Ovary (tissue), 9 donors: ENCODE data around the gene MED7. TPM values are rescaled to one million over a fixed set of nuclear protein-coding genes. Genes with fewer than 3 reads are reported as not detected.

Source experiments
- DNase-seq, 5 donors: peaks; one replicate each; pipeline ENCODE4 v3.0.0-alpha.2; 2019 to 2020
- H3K27ac ChIP-seq, 2 donors: fragments of 200-600 bp; one replicate each; pipeline versions ENCODE4 v1.5.1 to v1.8.0; 2019 to 2022
- H3K27me3 ChIP-seq: fragments of 200-600 bp; one replicate; pipeline ENCODE4 v1.8.0; 2022
- H3K36me3 ChIP-seq: fragments of 200-600 bp; sonication (generic); one replicate; pipeline ENCODE4 v1.5.1; 2019
- H3K4me1 ChIP-seq: one replicate; pipeline ENCODE4 v1.8.1; 2013; ENCODE audit warnings: mild to moderate bottlenecking, moderate library complexity; ENCODE audit not compliant: insufficient read depth
- H3K4me3 ChIP-seq: fragments of 200-600 bp; sonication (generic); one replicate; pipeline ENCODE4 v1.5.1; 2017
- H3K9me3 ChIP-seq, 2 donors: fragments of 200-600 bp in 1 of 2; sonication (generic) in 1 of 2; one replicate each; pipeline versions ENCODE4 v1.5.1 to v1.8.1; 2013 to 2019; ENCODE audit warnings: mild to moderate bottlenecking in 1 of 2, moderate library complexity in 1 of 2
- EP300 ChIP-seq: sonication (generic); formaldehyde crosslinking; IDR thresholded peaks from one replicate; pipeline ENCODE4 v1.6.1; 2017; ENCODE audit warnings: antibody characterized with exemption
- POLR2A ChIP-seq: fragments of 450-650 bp; IDR thresholded peaks from one replicate; pipeline ENCODE4 v1.6.1; 2017; ENCODE audit warnings: antibody characterized with exemption, mild to moderate bottlenecking, moderate library complexity
- WGBS, 3 donors: extraction: QIAGEN DNeasy Blood & Tissue Kit in 1 of 3; methylation state at CpG; one replicate each; pipeline versions ENCODE4 v1.1.5 to v1.1.7; 2013 to 2017; 5-methylcytosine and 5-hydroxymethylcytosine counted together
- intact Hi-C, 4 donors: fragments of 100-400 bp; cut with DNase I; formaldehyde crosslinking; loops; one replicate each; pipeline versions ENCODE4 v1.11.0 to v1.15.1; 2022 to 2023
- polyA plus RNA-seq, 2 donors: library from polyadenylated mRNA; stranded (reverse); fragments of 200-250 nt in 1 of 2; fragments of 350-450 nt in 1 of 2; fragmentation: Illumina TruSeq in 1 of 2; extraction: RNeasy Lipid Tissue Mini Kit (QIAGEN cat#74804) in 1 of 2; gene quantifications; one replicate each; pipeline ENCODE4 v1.2.3, GENCODE V29; 2013 to 2014
- total RNA-seq, 7 donors: library from RNA; depleted of rRNA in 2 of 7; stranded (reverse); fragments of >200 nt in 2 of 7; fragmentation: NEBNext Ultra II Directional in 3 of 7; extraction: Animal tissue kit (Norgen Biotek cat#: 25700) in 3 of 7; gene quantifications; one replicate each; pipeline versions ENCODE4 v1.1.0 to v1.2.4, GENCODE V29; 2016 to 2023
- TF ChIP-seq, protein P1 (sequence below), 3 donors: fragments of 450-650 bp in 2 of 3; fragments of 200-600 bp in 1 of 3; IDR thresholded peaks; one replicate each; pipeline versions ENCODE4 v1.5.1 to v1.8.0; 2016 to 2022; ENCODE audit warnings: antibody characterized with exemption in 3 of 3, mild to moderate bottlenecking in 1 of 3
- donor health status: DM: no; HTN: no; CAD: no; lungs with moderate emphysema.
- donor health status: DM: no; HTN: no; CAD: no.
- donor health status: Bipolar disorder and iron deficiency.
- donor health status: DM: yes; HTN: yes; CAD: no.
- donor health status: DM: no; HTN: no; CAD: no.
- donor health status: DM: yes; HTN: yes; CAD: no.

The MED7 gene
- total and polyA plus RNA-seq, 9 donors = 7.7 to 15.1 (median 11.5) TPM

DNA sequence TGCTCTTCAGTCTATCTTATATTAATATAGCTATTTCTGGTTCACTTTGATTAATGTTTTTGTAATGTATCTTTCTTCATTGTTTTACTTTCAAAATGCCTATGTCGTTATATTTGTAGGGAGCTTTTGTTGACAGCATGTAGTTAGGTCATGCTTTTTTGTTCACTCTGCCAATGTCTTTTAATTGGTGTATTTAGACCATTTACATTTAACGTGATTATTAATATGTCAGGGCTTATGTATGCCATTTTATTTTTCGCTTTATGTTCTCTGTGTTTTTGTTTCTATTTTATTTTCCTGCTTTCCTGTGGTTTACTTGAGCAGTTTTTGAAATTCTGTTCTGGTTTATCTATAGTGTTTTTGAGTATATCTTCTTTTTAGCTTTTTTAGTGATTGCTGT lies 12.6 kb upstream of the MED7 start:
- Histone ChIP-seq H3K9me3 (no peaks in the 10 kb centered on the region), H3K36me3 (no peaks in the 10 kb centered on the region), H3K27ac (no peak overlapping the region), H3K4me3 (no peak overlapping the region), H3K27me3 (no peaks in the 10 kb centered on the region), H3K4me1 (no peaks in the 10 kb centered on the region)
- intact Hi-C loops = no loop called here
- WGBS, 3 donors = 77 to 85% (median 84%) methylated on average over 3 of the region's 3 CpGs
- no peak for TF ChIP-seq EP300
- no peak for TF ChIP-seq POLR2A
- TF ChIP-seq, protein P1, sequence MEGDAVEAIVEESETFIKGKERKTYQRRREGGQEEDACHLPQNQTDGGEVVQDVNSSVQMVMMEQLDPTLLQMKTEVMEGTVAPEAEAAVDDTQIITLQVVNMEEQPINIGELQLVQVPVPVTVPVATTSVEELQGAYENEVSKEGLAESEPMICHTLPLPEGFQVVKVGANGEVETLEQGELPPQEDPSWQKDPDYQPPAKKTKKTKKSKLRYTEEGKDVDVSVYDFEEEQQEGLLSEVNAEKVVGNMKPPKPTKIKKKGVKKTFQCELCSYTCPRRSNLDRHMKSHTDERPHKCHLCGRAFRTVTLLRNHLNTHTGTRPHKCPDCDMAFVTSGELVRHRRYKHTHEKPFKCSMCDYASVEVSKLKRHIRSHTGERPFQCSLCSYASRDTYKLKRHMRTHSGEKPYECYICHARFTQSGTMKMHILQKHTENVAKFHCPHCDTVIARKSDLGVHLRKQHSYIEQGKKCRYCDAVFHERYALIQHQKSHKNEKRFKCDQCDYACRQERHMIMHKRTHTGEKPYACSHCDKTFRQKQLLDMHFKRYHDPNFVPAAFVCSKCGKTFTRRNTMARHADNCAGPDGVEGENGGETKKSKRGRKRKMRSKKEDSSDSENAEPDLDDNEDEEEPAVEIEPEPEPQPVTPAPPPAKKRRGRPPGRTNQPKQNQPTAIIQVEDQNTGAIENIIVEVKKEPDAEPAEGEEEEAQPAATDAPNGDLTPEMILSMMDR (IDR thresholded peaks at IDR 0.05) = no peak
- DNase-seq = no peak

DNA sequence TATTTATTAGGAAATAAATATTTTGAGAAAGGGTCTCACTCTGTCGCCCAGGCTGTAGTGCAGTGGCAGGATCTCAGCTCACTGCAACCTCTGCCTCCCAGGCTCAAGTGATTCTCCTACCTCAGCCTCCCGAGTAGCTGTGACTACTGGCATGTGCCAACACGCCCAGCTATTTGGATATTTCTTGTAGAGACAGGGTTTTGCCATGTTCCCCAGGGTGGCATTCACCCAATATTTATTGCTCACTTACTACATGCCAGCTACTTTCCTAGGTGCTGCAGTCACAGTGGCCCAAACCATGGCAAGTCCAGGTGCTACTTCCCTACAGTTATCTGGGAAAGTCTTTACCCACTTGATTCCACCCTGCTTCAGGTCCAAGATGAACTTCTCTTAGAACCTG lies 8.3 kb upstream of the MED7 start:
- WGBS, 3 donors = 82 to 85% (median 83%) methylated on average over 3 of the region's 3 CpGs
- no peaks in the 10 kb centered on the region for H3K36me3 ChIP-seq
- DNase-seq = no peak
- TF ChIP-seq POLR2A (no peak), EP300 (no peak)
- TF ChIP-seq, protein P1 (IDR thresholded peaks at IDR 0.05) = no peak
- intact Hi-C loops = no loop called here
- no peaks in the 10 kb centered on the region for H3K27me3 ChIP-seq
- H3K27ac ChIP-seq = no peak overlapping the region
- no peak overlapping the region for H3K4me3 ChIP-seq
- H3K9me3 ChIP-seq = no peaks in the 10 kb centered on the region
- no peaks in the 10 kb centered on the region for H3K4me1 ChIP-seq

DNA sequence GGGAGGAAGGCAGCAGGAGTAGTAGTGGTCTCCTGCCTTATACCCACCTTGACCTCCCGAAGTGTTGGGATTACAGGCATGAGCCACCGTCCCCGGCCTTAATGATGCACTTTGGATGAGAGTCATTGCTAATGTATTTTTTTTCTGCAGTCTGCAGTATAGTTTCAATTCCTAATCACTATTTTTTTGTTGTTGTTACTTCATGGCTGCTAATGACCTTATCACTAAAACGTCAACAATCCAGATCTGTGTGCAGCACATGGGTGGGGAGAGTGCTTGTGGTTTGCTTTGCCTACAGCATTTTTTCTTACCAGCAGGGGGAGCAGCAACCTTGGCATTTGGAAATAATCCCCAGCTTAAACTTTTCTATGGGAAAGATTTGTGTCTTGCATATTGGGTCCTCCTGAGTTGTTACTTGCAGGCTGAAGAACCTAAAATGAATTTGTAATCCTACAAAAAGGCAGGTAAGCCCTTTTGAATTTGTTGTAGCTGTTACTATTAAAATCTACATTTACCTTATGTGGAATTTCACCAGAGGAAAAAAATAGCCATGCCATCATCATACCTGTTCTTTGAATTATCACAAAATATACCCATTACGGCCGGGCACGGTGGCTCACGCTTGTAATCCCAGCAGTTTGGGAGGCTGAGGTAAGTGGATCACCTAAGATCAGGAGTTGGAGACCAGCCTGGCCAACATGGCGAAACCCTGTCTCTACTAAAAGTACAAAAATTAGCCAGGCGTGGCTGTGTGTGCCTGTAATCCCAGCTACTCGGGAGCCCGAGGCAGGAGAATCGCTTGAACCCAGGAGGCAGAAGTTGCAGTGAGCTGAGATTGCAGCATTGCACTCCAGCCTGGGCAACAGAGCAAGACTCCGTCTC lies 6.3 kb upstream of the MED7 start:
- Histone ChIP-seq H3K4me1 (no peaks in the 10 kb centered on the region), H3K4me3 (no peak overlapping the region), H3K36me3 (no peaks in the 10 kb centered on the region), H3K27me3 (no peaks in the 10 kb centered on the region), H3K9me3 (no peaks in the 10 kb centered on the region), H3K27ac (no peak overlapping the region)
- TF ChIP-seq POLR2A = no peak
- TF ChIP-seq, protein P1 (IDR thresholded peaks at IDR 0.05) = peak; percentile 34 to 58 (median 38)
- TF ChIP-seq EP300 = no peak
- intact Hi-C loops = no loop called here
- 64 to 76% (median 67%) methylated on average over 14 of the region's 14 CpGs for WGBS, 3 donors
- DNase-seq = peak; percentile 28 to 66 (median 51)

DNA sequence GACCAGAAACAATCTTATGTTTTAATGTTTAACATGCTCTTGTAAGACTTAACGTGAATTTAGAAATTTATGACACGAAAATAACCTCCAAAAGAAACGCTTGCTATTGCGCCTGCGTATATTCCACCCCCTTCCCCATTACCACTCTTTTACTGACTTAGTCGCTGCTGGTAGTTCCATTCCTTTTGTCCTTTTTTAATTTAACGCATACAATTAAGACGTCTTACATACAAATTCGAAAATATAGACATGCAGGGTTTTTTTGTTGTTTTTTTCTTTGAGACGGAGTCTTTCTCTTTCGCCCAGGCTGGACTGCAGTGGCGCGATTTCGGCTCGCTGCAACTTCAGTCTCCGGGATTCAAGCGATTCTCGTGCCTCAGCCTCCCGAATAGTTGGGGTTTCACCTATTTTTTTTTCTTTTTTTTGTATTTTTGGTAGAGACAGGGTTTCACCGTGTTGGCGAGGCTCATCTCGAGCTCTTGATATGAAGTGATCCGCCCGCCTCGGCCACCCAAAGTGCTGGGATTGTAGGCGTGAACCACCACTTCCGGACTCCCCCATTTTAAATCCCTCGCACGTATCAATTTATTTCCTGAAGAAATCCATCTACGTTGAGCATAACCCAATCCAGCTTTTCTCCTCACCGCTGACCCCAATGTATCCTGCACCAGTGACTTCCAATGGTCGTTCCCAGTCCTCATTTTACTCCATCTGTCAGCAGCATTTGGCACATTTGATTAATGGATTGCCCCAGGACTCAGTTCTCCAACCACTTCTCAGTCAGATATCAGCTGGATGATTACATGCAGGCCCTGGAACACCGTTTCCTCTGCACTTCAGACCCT lies 684 bp upstream of the MED7 start:
- H3K36me3 ChIP-seq = no peaks in the 10 kb centered on the region
- no peaks in the 10 kb centered on the region for H3K27me3 ChIP-seq
- peak overlapping the region; percentile 4 to 80 for H3K27ac ChIP-seq
- intact Hi-C loops = no loop called here
- H3K4me3 ChIP-seq = peak overlapping the region; percentile 79
- H3K9me3 ChIP-seq = no peaks in the 10 kb centered on the region
- DNase-seq = peak; percentile 34 to 63 (median 52)
- no peaks in the 10 kb centered on the region for H3K4me1 ChIP-seq
- TF ChIP-seq, protein P1 (IDR thresholded peaks at IDR 0.05) = peak in 1 of 3 donors; percentile 13
- TF ChIP-seq EP300 = no peak
- WGBS, 3 donors = 11 to 25% (median 21%) methylated on average over 33 of the region's 33 CpGs
